Measurements from ENCODE around the gene PCGF6. TPM values are rescaled to one million over a fixed set of nuclear protein-coding genes. Genes with fewer than 3 reads are reported as not detected.

The PCGF6 gene, protein sequence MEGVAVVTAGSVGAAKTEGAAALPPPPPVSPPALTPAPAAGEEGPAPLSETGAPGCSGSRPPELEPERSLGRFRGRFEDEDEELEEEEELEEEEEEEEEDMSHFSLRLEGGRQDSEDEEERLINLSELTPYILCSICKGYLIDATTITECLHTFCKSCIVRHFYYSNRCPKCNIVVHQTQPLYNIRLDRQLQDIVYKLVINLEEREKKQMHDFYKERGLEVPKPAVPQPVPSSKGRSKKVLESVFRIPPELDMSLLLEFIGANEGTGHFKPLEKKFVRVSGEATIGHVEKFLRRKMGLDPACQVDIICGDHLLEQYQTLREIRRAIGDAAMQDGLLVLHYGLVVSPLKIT
- 5.1 and 5.3 TPM in 2 replicates for polyA plus RNA-seq (2012; rRNA removed)
- 7.6 and 9.4 TPM in 2 replicates for polyA plus RNA-seq (2012; cell fraction: cytosol; rRNA removed)
- polyA plus RNA-seq (2012; cell fraction: nucleus; rRNA removed) = 3.2 and 3.3 TPM in 2 replicates

DNA sequence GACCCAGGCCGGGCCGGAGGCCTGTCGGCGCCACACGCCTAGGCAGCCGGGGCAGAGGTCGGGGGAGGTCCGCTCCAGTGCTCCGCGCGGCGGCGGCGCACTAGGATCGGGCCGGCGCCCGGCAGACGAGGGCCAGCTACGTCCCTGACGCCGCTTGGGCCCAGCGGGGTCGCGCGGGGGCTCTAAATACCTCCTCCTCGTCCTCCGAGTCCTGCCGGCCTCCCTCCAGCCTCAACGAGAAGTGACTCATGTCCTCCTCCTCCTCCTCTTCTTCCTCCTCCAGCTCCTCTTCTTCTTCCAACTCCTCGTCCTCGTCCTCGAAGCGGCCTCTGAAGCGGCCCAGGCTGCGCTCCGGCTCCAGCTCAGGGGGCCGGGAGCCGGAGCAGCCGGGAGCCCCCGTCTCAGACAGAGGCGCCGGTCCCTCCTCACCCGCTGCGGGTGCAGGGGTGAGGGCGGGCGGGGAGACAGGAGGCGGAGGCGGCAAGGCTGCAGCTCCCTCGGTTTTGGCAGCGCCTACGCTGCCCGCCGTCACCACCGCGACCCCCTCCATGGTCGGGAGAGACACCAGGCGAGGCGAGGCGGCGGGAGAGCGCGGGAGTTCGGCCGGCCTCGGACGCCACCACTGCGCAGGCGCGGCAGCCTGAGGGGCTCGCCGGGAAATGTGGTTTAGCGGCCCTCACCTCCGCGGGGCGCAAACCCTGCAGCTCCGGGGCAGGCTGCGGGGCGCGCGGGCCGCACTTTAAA is at the start of gene PCGF6:
TSS of gene PCGF6 (minus strand) at position 624 of the 744 bp plus-strand sequence. CDS start at position 550, 74 bp downstream.
- H4K20me1 ChIP-seq (ENCODE audit: insufficient read depth) = no peaks in the 10 kb centered on the region

More for the DNA sequence above, at the start of gene PCGF6:
- Histone ChIP-seq H3K9me2 (no peaks in the 10 kb centered on the region), H2AFZ (ENCODE audit: low read depth) (peak within 1 kb of the TSS; percentile 91), H3K27me3 (ENCODE audit: insufficient read depth) (no peaks in the 10 kb centered on the region), H3K79me2 (ENCODE audit: insufficient read depth) (peaks cover 31% of the 10 kb centered on the region), H3K36me3 (replicated peaks in 1 of 2; ENCODE audit: control insufficient read depth in 1 of 2, insufficient read depth in 2 of 2, low read length in 1 of 2) (peaks cover 15 to 25% of the 10 kb centered on the region in 2 experiments), H3K4me3 (ENCODE audit: low read depth in 2 of 2, low read length in 1 of 2) (peak within 1 kb of the TSS; percentile 64 to 89), H3K9ac (peak within 1 kb of the TSS; percentile 83), H3F3A (replicated peaks; ENCODE audit: insufficient read depth) (peaks cover 14% of the 10 kb centered on the region), H3K27ac (ENCODE audit: low read depth in 2 of 2, low read length in 1 of 2) (peak within 1 kb of the TSS; percentile 68 to 71), H3K9me3 (no peaks in the 10 kb centered on the region), H3K4me1 (ENCODE audit: control insufficient read depth in 1 of 2, insufficient read depth in 2 of 2, low read depth in 1 of 2, low read length in 1 of 2) (no peaks in the 10 kb centered on the region; a peak in 1 of 4 replicates), H3K4me2 (peak within 1 kb of the TSS; percentile 93)
- DNase-seq = peak; percentile 98
- WGBS (ENCODE audit: low lambda C conversion rate) = 3% methylated on average over 27 of the region's 82 CpGs
- TF ChIP-seq EZH2phosphoT487 (IDR thresholded peaks at IDR 0.05; ENCODE audit: borderline replicate concordance, low read depth) = no peak
- TF ChIP-seq EP300 (IDR thresholded peaks at IDR 0.05; ENCODE audit: borderline replicate concordance in 1 of 2, low read depth in 1 of 2, low read length in 1 of 2) = 0 out of 4 replicates have a peak, but pooled peaks of 1 of the 2 experiments have one; percentile 15
- TF ChIP-seq, protein P1, sequence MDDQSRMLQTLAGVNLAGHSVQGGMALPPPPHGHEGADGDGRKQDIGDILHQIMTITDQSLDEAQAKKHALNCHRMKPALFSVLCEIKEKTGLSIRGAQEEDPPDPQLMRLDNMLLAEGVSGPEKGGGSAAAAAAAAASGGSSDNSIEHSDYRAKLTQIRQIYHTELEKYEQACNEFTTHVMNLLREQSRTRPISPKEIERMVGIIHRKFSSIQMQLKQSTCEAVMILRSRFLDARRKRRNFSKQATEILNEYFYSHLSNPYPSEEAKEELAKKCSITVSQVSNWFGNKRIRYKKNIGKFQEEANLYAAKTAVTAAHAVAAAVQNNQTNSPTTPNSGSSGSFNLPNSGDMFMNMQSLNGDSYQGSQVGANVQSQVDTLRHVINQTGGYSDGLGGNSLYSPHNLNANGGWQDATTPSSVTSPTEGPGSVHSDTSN (IDR thresholded peaks at IDR 0.05) = no peak
- TF ChIP-seq SIN3A (IDR thresholded peaks at IDR 0.05; ENCODE audit: borderline replicate concordance, low read depth, low read length) = peak; percentile 70; the same call in 1 of the 2 replicates
- TF ChIP-seq, protein P2, sequence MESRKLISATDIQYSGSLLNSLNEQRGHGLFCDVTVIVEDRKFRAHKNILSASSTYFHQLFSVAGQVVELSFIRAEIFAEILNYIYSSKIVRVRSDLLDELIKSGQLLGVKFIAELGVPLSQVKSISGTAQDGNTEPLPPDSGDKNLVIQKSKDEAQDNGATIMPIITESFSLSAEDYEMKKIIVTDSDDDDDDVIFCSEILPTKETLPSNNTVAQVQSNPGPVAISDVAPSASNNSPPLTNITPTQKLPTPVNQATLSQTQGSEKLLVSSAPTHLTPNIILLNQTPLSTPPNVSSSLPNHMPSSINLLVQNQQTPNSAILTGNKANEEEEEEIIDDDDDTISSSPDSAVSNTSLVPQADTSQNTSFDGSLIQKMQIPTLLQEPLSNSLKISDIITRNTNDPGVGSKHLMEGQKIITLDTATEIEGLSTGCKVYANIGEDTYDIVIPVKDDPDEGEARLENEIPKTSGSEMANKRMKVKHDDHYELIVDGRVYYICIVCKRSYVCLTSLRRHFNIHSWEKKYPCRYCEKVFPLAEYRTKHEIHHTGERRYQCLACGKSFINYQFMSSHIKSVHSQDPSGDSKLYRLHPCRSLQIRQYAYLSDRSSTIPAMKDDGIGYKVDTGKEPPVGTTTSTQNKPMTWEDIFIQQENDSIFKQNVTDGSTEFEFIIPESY (IDR thresholded peaks at IDR 0.05; ENCODE audit: borderline replicate concordance, low read depth) = peak; percentile 71; the same call in 1 of the 2 replicates
- peak; percentile 79 for TF ChIP-seq CHD2 (IDR thresholded peaks at IDR 0.05; ENCODE audit: low read length, partially characterized antibody)
- TF ChIP-seq NRF1 (IDR thresholded peaks at IDR 0.05; ENCODE audit: low read depth, low read length) = peak; percentile 85
- no peak for TF ChIP-seq GABPA (IDR thresholded peaks at IDR 0.05; ENCODE audit: low read depth)
- TF ChIP-seq POLR2AphosphoS5 (IDR thresholded peaks at IDR 0.05; ENCODE audit: low read depth, low read length) = peak; percentile 55
- TF ChIP-seq RAD21 (IDR thresholded peaks at IDR 0.05; ENCODE audit: low read length) = no peak
- TF ChIP-seq YY1 (IDR thresholded peaks at IDR 0.05; ENCODE audit: low read depth) = peak; percentile 43; the same call in 1 of the 2 replicates
- TF ChIP-seq ELF1 (IDR thresholded peaks at IDR 0.05) = no peak
- no peak for TF ChIP-seq TAF1 (IDR thresholded peaks at IDR 0.05; ENCODE audit: borderline replicate concordance, low read depth, low read length)
- TF ChIP-seq FOSL2 (IDR thresholded peaks at IDR 0.05; ENCODE audit: borderline replicate concordance, low read depth) = no peak
- TF ChIP-seq, protein P3, sequence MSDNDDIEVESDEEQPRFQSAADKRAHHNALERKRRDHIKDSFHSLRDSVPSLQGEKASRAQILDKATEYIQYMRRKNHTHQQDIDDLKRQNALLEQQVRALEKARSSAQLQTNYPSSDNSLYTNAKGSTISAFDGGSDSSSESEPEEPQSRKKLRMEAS (IDR thresholded peaks at IDR 0.05; ENCODE audit: low read depth) = peak; percentile 56
- TF ChIP-seq, protein P4, sequence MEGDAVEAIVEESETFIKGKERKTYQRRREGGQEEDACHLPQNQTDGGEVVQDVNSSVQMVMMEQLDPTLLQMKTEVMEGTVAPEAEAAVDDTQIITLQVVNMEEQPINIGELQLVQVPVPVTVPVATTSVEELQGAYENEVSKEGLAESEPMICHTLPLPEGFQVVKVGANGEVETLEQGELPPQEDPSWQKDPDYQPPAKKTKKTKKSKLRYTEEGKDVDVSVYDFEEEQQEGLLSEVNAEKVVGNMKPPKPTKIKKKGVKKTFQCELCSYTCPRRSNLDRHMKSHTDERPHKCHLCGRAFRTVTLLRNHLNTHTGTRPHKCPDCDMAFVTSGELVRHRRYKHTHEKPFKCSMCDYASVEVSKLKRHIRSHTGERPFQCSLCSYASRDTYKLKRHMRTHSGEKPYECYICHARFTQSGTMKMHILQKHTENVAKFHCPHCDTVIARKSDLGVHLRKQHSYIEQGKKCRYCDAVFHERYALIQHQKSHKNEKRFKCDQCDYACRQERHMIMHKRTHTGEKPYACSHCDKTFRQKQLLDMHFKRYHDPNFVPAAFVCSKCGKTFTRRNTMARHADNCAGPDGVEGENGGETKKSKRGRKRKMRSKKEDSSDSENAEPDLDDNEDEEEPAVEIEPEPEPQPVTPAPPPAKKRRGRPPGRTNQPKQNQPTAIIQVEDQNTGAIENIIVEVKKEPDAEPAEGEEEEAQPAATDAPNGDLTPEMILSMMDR (IDR thresholded peaks at IDR 0.05) = 0 out of 2 replicates have a peak, but pooled peaks have one; percentile 16
- TF ChIP-seq, protein P5, sequence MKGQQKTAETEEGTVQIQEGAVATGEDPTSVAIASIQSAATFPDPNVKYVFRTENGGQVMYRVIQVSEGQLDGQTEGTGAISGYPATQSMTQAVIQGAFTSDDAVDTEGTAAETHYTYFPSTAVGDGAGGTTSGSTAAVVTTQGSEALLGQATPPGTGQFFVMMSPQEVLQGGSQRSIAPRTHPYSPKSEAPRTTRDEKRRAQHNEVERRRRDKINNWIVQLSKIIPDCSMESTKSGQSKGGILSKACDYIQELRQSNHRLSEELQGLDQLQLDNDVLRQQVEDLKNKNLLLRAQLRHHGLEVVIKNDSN (IDR thresholded peaks at IDR 0.05; ENCODE audit: borderline replicate concordance, low read depth) = no peak
- POLR2A ChIA-PET = interaction anchor here (0.5 to 1.2 kb wide), 3 partner anchors 45 to 140 kb away, joined by 3 to 6 read pairs (median 3); partner anchors contain the start of genes ATP5MK and PDCD11
- CTCF ChIA-PET = interaction anchor here (1.7 to 2.3 kb wide), 2 partner anchors 17 kb away, joined by 4 to 12 read pairs; partner anchors contain the start of gene TAF5

All from SK-N-SH (cell line).